SK-N-SH (cell line): Measurements from ENCODE around the gene PDZRN4. TPM values are rescaled to one million over a fixed set of nuclear protein-coding genes. Genes with fewer than 3 reads are reported as not detected.

ENCODE experiments used
- CTCF ChIA-PET: fragments of 300-600, 350-600 bp; formaldehyde crosslinking; extraction: SDS; loops from one replicate; lab custom pipeline; 2021; lab: Yijun Ruan, JAX
- POLR2A ChIA-PET: fragments of 350-600 bp; sonication (Branson Sonifier 250); formaldehyde crosslinking; extraction: SDS; loops from one replicate; lab custom pipeline; 2020; ENCODE audit warnings: antibody characterized with exemption, inconsistent platforms; lab: Yijun Ruan, JAX
- DNase-seq: peaks from one replicate; pipeline ENCODE4 v3.0.0; 2012
- H2AFZ ChIP-seq: fragments of 200-600 bp; sonication (generic); 2 replicates; pipeline ENCODE4 v1.8.1; 2016; ENCODE audit warnings: antibody characterized with exemption, mild to moderate bottlenecking, low read depth
- H3F3A ChIP-seq: fragments of 200-600 bp; sonication (generic); replicated peaks from 2 replicates; pipeline ENCODE3; 2016; ENCODE audit warnings: antibody characterized with exemption, mild to moderate bottlenecking; ENCODE audit not compliant: insufficient read depth
- H3K27ac ChIP-seq, 2 experiments: fragments of 200-500 bp in 1 of 2; fragments of 200-600 bp in 1 of 2; sonication (Bioruptor generic) in 1 of 2; sonication (generic), shearing (Covaris generic) in 1 of 2; 2 replicates each; pipeline versions ENCODE4 v1.5.1 to v1.6.1; 2014 to 2016; ENCODE audit warnings: low read depth in 2 of 2, inconsistent platforms in 1 of 2, low read length in 1 of 2, mild to moderate bottlenecking in 1 of 2, mixed read lengths in 1 of 2
- H3K27me3 ChIP-seq: fragments of 200-600 bp; sonication (generic), shearing (Covaris generic); 2 replicates; pipeline ENCODE4 v1.6.1; 2016; ENCODE audit warnings: mixed run types; ENCODE audit not compliant: insufficient read depth
- H3K36me3 ChIP-seq, 2 experiments: fragments of 200-500 bp in 1 of 2; fragments of 200-600 bp in 1 of 2; sonication (Bioruptor generic) in 1 of 2; sonication (generic) in 1 of 2; replicated peaks in 1 of 2; 2 replicates each; pipeline versions ENCODE3 to v1.5.1; 2014 to 2016; ENCODE audit warnings: low read length in 1 of 2, mild to moderate bottlenecking in 1 of 2; ENCODE audit not compliant: insufficient read depth in 2 of 2, control insufficient read depth in 1 of 2
- H3K4me1 ChIP-seq, 2 experiments: fragments of 200-500 bp in 1 of 2; fragments of 200-600 bp in 1 of 2; sonication (Bioruptor generic) in 1 of 2; sonication (generic), shearing (Covaris generic) in 1 of 2; 2 replicates each; pipeline versions ENCODE4 v1.5.1 to v1.6.1; 2014 to 2016; ENCODE audit warnings: low read depth in 1 of 2, low read length in 1 of 2, mixed run types in 1 of 2; ENCODE audit not compliant: insufficient read depth in 2 of 2, control insufficient read depth in 1 of 2
- H3K4me2 ChIP-seq: fragments of 200-600 bp; sonication (generic), shearing (Covaris generic); 2 replicates; pipeline ENCODE4 v1.6.1; 2017; ENCODE audit warnings: mixed run types
- H3K4me3 ChIP-seq, 2 experiments: fragments of 200-500 bp in 1 of 2; fragments of 200-600 bp in 1 of 2; sonication (Bioruptor generic) in 1 of 2; sonication (generic), shearing (Covaris generic) in 1 of 2; 2 replicates each; pipeline versions ENCODE4 v1.5.1 to v1.8.1; 2014 to 2016; ENCODE audit warnings: low read depth in 2 of 2, inconsistent platforms in 1 of 2, low read length in 1 of 2, mild to moderate bottlenecking in 1 of 2, mixed read lengths in 1 of 2, moderate library complexity in 1 of 2
- H3K79me2 ChIP-seq: fragments of 200-600 bp; sonication (generic); 2 replicates; pipeline ENCODE4 v1.8.1; 2017; ENCODE audit warnings: mild to moderate bottlenecking; ENCODE audit not compliant: insufficient read depth
- H3K9ac ChIP-seq: fragments of 200-600 bp; sonication (generic); 2 replicates; pipeline ENCODE4 v1.6.1; 2017; ENCODE audit warnings: mixed run types
- H3K9me2 ChIP-seq: fragments of 200-600 bp; sonication (generic); 2 replicates; pipeline ENCODE4 v1.6.1; 2017; ENCODE audit warnings: mixed run types
- H3K9me3 ChIP-seq: fragments of 200-600 bp; sonication (generic); 2 replicates; pipeline ENCODE4 v1.6.1; 2017; ENCODE audit warnings: mixed run types, mild to moderate bottlenecking, moderate library complexity
- H4K20me1 ChIP-seq: fragments of 200-600 bp; sonication (generic); 2 replicates; pipeline ENCODE4 v1.6.1; 2017; ENCODE audit warnings: mild to moderate bottlenecking, mixed run types; ENCODE audit not compliant: insufficient read depth
- CHD2 ChIP-seq: fragments of 150-350 bp; IDR thresholded peaks from 2 replicates; pipeline ENCODE4 v1.6.1; 2018; ENCODE audit warnings: low read length; ENCODE audit not compliant: partially characterized antibody
- EP300 ChIP-seq, 2 experiments: IDR thresholded peaks; 2 replicates each; pipeline versions ENCODE4 v1.4.0 to v1.6.1; 2012; ENCODE audit warnings: borderline replicate concordance in 1 of 2, low read depth in 1 of 2, low read length in 1 of 2
- EZH2phosphoT487 ChIP-seq: fragments of 200-600 bp; sonication (generic); IDR thresholded peaks from 2 replicates; pipeline ENCODE4 v1.6.1; 2017; ENCODE audit warnings: low read depth, mixed run types, mild to moderate bottlenecking, antibody characterized with exemption, moderate library complexity, borderline replicate concordance
- FOXM1 ChIP-seq: IDR thresholded peaks from 2 replicates; pipeline ENCODE4 v1.4.0; 2012; ENCODE audit warnings: low read depth, mild to moderate bottlenecking
- GABPA ChIP-seq: IDR thresholded peaks from 2 replicates; pipeline ENCODE4 v1.4.0; 2012; ENCODE audit warnings: low read depth, mild to moderate bottlenecking
- GATA2 ChIP-seq: sonication (generic); formaldehyde crosslinking; IDR thresholded peaks from 2 replicates; pipeline ENCODE4 v1.5.0; 2020; ENCODE audit warnings: mild to moderate bottlenecking, missing genetic modification reagents
- IRF3 ChIP-seq: fragments of 150-350 bp; IDR thresholded peaks from 2 replicates; pipeline ENCODE4 v1.6.1; 2016; ENCODE audit warnings: mild to moderate bottlenecking, low read depth, low read length
- MAX ChIP-seq: IDR thresholded peaks from 2 replicates; pipeline ENCODE4 v1.4.0; 2012; ENCODE audit warnings: low read depth
- MEF2A ChIP-seq: IDR thresholded peaks from 2 replicates; pipeline ENCODE4 v1.4.0; 2012; ENCODE audit warnings: low read depth, borderline replicate concordance
- MXI1 ChIP-seq: IDR thresholded peaks from 2 replicates; pipeline ENCODE4 v1.6.1; 2012; ENCODE audit warnings: mild to moderate bottlenecking, low read depth, low read length, improper control_type of control experiment
- NRF1 ChIP-seq: IDR thresholded peaks from 2 replicates; pipeline ENCODE4 v1.6.1; 2012; ENCODE audit warnings: low read depth, mild to moderate bottlenecking, low read length
- PBX3 ChIP-seq: IDR thresholded peaks from 2 replicates; pipeline ENCODE4; 2012
- POLR2AphosphoS5 ChIP-seq: IDR thresholded peaks from 2 replicates; pipeline ENCODE4 v1.6.1; 2012; ENCODE audit warnings: low read depth, low read length
- RFX5 ChIP-seq: IDR thresholded peaks from 2 replicates; pipeline ENCODE4 v1.6.1; 2012; ENCODE audit warnings: mild to moderate bottlenecking, improper control_type of control experiment, low read length
- TAF1 ChIP-seq: IDR thresholded peaks from 2 replicates; pipeline ENCODE4 v1.6.1; 2012; ENCODE audit warnings: low read depth, mild to moderate bottlenecking, low read length, moderate library complexity, borderline replicate concordance
- USF1 ChIP-seq: IDR thresholded peaks from 2 replicates; pipeline ENCODE4 v1.4.0; 2012; ENCODE audit warnings: low read depth, borderline replicate concordance
- ZBTB33 ChIP-seq: IDR thresholded peaks from 2 replicates; pipeline ENCODE4 v1.4.0; 2012; ENCODE audit warnings: low read depth, borderline replicate concordance
- WGBS: methylation state at CpG from one replicate; pipeline ENCODE4 v1.1.6; 2017; ENCODE audit warnings: low lambda C conversion rate; 5-methylcytosine and 5-hydroxymethylcytosine counted together
- polyA plus RNA-seq, 3 experiments: library from polyadenylated mRNA; depleted of rRNA; stranded (reverse); fragments of >200 nt; gene quantifications; 2 replicates each; pipeline ENCODE4 v1.2.3, GENCODE V29; 2012

PDZRN4 gene
- polyA plus RNA-seq, 1 of the 3 experiments (the other 2 are of a cell fraction), result 0.02 TPM

- H3K4me2 ChIP-seq, result no peak overlapping the region
- H3K9me2 ChIP-seq, result no peaks in the 10 kb centered on the region
- H3K27ac ChIP-seq, result no peak overlapping the region
- no peak overlapping the region for H2AFZ ChIP-seq
- peak; percentile 24 for DNase-seq
- WGBS, result 4% methylated on average over 2 of the region's 2 CpGs
- no peaks in the 10 kb centered on the region for H3K9me3 ChIP-seq
- H3K4me3 ChIP-seq, result no peak overlapping the region
- H3K36me3 ChIP-seq, result no peaks in the 10 kb centered on the region
- ChIA-PET CTCF (no interaction called here), POLR2A (no interaction called here)
- no peak overlapping the region for H3K9ac ChIP-seq
- TF ChIP-seq GATA2 (CRISPR knock-in tag) (no peak), EP300 (IDR thresholded peaks at IDR 0.05; ENCODE audit: borderline replicate concordance in 1 of 2, low read depth in 1 of 2, low read length in 1 of 2) (no peak), IRF3 (no peak), POLR2AphosphoS5 (no peak), MXI1 (no peak), PBX3 (no peak)
- no peaks in the 10 kb centered on the region for H3K79me2 ChIP-seq
- peaks cover 0 to 3% of the 10 kb centered on the region in 2 experiments; a peak in 1 of 4 replicates for H3K4me1 ChIP-seq
- no peaks in the 10 kb centered on the region for H3F3A ChIP-seq
- no peaks in the 10 kb centered on the region for H3K27me3 ChIP-seq
- H4K20me1 ChIP-seq, result no peaks in the 10 kb centered on the region
Observed at GRCh38 chr12:41242603-41243002, 54.5 kb downstream of the PDZRN4 start.

- Histone ChIP-seq H3K79me2 (no peaks in the 10 kb centered on the region), H3K36me3 (no peaks in the 10 kb centered on the region), H3K9me2 (no peaks in the 10 kb centered on the region), H3K27me3 (no peaks in the 10 kb centered on the region), H3F3A (no peaks in the 10 kb centered on the region), H3K4me2 (no peak overlapping the region), H3K27ac (no peak overlapping the region), H3K4me3 (no peak overlapping the region), H3K4me1 (no peaks in the 10 kb centered on the region), H3K9me3 (no peaks in the 10 kb centered on the region), H4K20me1 (no peaks in the 10 kb centered on the region), H3K9ac (no peak overlapping the region), H2AFZ (no peak overlapping the region)
- WGBS, result 84% methylated on average over 2 of the region's 2 CpGs
- POLR2A ChIA-PET, result no interaction called here
- CTCF ChIA-PET, result interaction anchor here (0.5 kb wide), 1 partner anchor 919 kb away, joined by 3 read pairs; no protein-coding TSS in a partner anchor
- no peak for DNase-seq
- TF ChIP-seq MAX (no peak), PBX3 (no peak), TAF1 (no peak), MEF2A (no peak), NRF1 (no peak), RFX5 (no peak), ZBTB33 (no peak), GABPA (no peak), POLR2AphosphoS5 (no peak), USF1 (no peak), MXI1 (no peak), CHD2 (no peak), EZH2phosphoT487 (no peak), FOXM1 (no peak)
Observed at GRCh38 chr12:41248391-41248790, 60.3 kb downstream of the PDZRN4 start.
